ENCODE results near the gene GRK3.

The GRK3 gene

DNA sequence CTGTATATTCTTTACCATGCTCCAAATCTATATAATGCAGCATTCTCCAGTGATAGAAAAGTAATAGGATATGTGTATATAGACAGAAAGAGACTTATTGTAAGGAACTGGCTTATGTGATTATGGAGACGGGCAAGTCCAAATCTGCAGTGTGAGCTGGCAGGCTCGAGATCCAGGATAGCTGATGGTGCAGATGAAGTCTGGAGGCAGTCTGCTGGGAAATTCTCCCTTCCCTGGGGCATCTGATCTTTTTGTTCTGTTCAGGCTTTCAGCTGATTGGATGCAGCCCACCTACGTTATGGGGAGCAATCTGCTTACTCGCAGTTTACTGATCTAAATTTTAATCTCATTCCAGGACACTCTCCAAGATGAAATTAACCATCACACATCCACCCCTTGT lies 73.2 kb downstream of the GRK3 start:
- Histone ChIP-seq H3K14ac (ENCODE audit: low read length) (no peak overlapping the region), H3K79me1 (ENCODE audit: low read depth, low read length) (peaks cover 1% of the 10 kb centered on the region), H3K4me2 (ENCODE audit: insufficient read depth, low read length, poor library complexity, severe bottlenecking) (no peak overlapping the region), H2AK5ac (ENCODE audit: low read depth, low read length) (no peak overlapping the region), H3K27ac (replicated peaks; ENCODE audit: low read length) (no peak overlapping the region), H3K23ac (ENCODE audit: low read depth, low read length, poor library complexity) (no peak overlapping the region), H3K9ac (ENCODE audit: low read depth, low read length, poor library complexity) (no peak overlapping the region), H2BK15ac (ENCODE audit: low read length) (no peak overlapping the region), H2BK5ac (ENCODE audit: low read length) (no peak overlapping the region), H3K9me3 (replicated peaks in 1 of 2; ENCODE audit: control insufficient read depth in 2 of 2, insufficient read depth in 1 of 2, low read depth in 1 of 2, low read length in 2 of 2) (peaks cover 5 to 29% of the 10 kb centered on the region in 2 donors), H4K91ac (ENCODE audit: low read depth, low read length, poor library complexity) (no peak overlapping the region), H2BK12ac (ENCODE audit: low read length) (no peak overlapping the region), H3K27me3 (ENCODE audit: control insufficient read depth in 3 of 3, insufficient read depth in 3 of 3, low read depth in 1 of 3, low read length in 3 of 3) (no peaks in the 10 kb centered on the region), H3K4ac (ENCODE audit: low read length) (no peak overlapping the region), H3K4me3 (ENCODE audit: low read length in 2 of 2) (no peak overlapping the region), H3K4me1 (ENCODE audit: control insufficient read depth in 2 of 2, insufficient read depth in 1 of 2, low read depth in 1 of 2, low read length in 2 of 2) (no peaks in the 10 kb centered on the region), H2AFZ (ENCODE audit: low read length) (no peak overlapping the region), H2BK120ac (ENCODE audit: low read depth, low read length) (no peak overlapping the region), H4K8ac (ENCODE audit: low read depth, low read length) (no peak overlapping the region), H3K18ac (ENCODE audit: low read length) (no peak overlapping the region), H3K36me3 (replicated peaks in 1 of 2; ENCODE audit: control insufficient read depth in 2 of 2, insufficient read depth in 2 of 2, low read length in 2 of 2) (peaks cover 0 to 12% of the 10 kb centered on the region in 2 donors)
- no CpG with 5 or more reads among the region's 4 CpGs for WGBS, 2 donors (ENCODE audit: extremely low coverage in 2 of 2, insufficient read length in 2 of 2, insufficient replicate concordance in 1 of 2)
- DNase-seq (ENCODE audit: low spot score), result no peak

DNA sequence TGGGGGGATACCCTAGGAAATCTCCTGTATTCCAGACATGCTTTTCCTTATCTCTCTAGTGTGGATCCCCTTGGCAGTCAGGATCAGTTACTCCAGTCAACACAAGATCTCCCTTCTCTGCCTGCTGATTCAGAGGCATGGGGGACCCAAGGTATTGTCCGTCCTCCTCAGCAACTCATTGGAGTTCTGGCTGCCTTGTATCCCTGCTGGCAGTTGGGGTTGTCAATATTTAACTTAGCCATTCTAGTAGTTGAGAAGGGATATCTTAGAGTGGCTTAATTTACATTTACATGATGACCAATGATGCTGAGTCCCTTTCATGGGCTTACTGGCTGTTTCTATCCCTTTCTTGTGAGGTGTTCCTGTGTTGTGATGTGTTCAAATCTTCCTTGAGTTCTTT lies 74.2 kb downstream of the GRK3 start:
- H3K4me3 ChIP-seq (ENCODE audit: low read length in 2 of 2), result no peak overlapping the region
- H3K27me3 ChIP-seq (ENCODE audit: control insufficient read depth in 3 of 3, insufficient read depth in 3 of 3, low read depth in 1 of 3, low read length in 3 of 3), result no peaks in the 10 kb centered on the region
- WGBS, 2 donors (ENCODE audit: extremely low coverage in 2 of 2, insufficient read length in 2 of 2, insufficient replicate concordance in 1 of 2), result no CpG with 5 or more reads among the region's 1 CpG
- H3K4me1 ChIP-seq (ENCODE audit: control insufficient read depth in 2 of 2, insufficient read depth in 1 of 2, low read depth in 1 of 2, low read length in 2 of 2), result no peaks in the 10 kb centered on the region
- H3K27ac ChIP-seq (replicated peaks; ENCODE audit: low read length), result no peak overlapping the region
- no peak overlapping the region for H2AFZ ChIP-seq (ENCODE audit: low read length)
- no peak overlapping the region for H3K4me2 ChIP-seq (ENCODE audit: insufficient read depth, low read length, poor library complexity, severe bottlenecking)
- H3K18ac ChIP-seq (ENCODE audit: low read length), result no peak overlapping the region
- H2BK12ac ChIP-seq (ENCODE audit: low read length), result no peak overlapping the region
- peaks cover 0 to 12% of the 10 kb centered on the region in 2 donors for H3K36me3 ChIP-seq (replicated peaks in 1 of 2; ENCODE audit: control insufficient read depth in 2 of 2, insufficient read depth in 2 of 2, low read length in 2 of 2)
- H3K14ac ChIP-seq (ENCODE audit: low read length), result no peak overlapping the region
- H2BK5ac ChIP-seq (ENCODE audit: low read length), result no peak overlapping the region
- H2BK15ac ChIP-seq (ENCODE audit: low read length), result no peak overlapping the region
- H3K23ac ChIP-seq (ENCODE audit: low read depth, low read length, poor library complexity), result no peak overlapping the region
- H2AK5ac ChIP-seq (ENCODE audit: low read depth, low read length), result no peak overlapping the region
- H3K9ac ChIP-seq (ENCODE audit: low read depth, low read length, poor library complexity), result no peak overlapping the region
- no peak overlapping the region for H4K8ac ChIP-seq (ENCODE audit: low read depth, low read length)
- no peak overlapping the region for H3K4ac ChIP-seq (ENCODE audit: low read length)
- H3K79me1 ChIP-seq (ENCODE audit: low read depth, low read length), result peaks cover 1% of the 10 kb centered on the region
- no peak for DNase-seq (ENCODE audit: low spot score)
- H3K9me3 ChIP-seq (replicated peaks in 1 of 2; ENCODE audit: control insufficient read depth in 2 of 2, insufficient read depth in 1 of 2, low read depth in 1 of 2, low read length in 2 of 2), result peaks cover 5 to 29% of the 10 kb centered on the region in 2 donors
- no peak overlapping the region for H4K91ac ChIP-seq (ENCODE audit: low read depth, low read length, poor library complexity)
- no peak overlapping the region for H2BK120ac ChIP-seq (ENCODE audit: low read depth, low read length)

DNA sequence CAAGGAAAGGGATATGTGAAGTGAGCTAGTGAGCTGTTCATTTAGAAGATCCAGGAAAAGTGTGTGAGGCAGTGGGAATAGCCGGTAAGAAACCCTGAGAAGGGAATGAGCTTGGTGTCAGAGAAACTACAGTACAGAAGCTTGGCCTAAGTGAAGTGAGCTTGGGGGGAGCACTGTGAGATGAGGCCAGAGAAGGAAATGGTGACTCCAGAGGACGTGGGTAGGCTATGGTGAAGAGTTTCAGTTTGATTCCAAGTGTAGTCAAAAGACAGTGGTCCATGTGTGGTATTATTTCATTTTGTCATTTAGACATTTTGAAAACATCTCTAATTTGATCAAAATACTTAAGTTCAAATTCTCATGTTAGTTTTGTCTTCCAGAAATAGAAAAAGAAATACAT lies 77.2 kb downstream of the GRK3 start:
- Histone ChIP-seq H2BK15ac (ENCODE audit: low read length) (no peak overlapping the region), H2AK5ac (ENCODE audit: low read depth, low read length) (no peak overlapping the region), H3K4ac (ENCODE audit: low read length) (no peak overlapping the region), H3K27ac (replicated peaks; ENCODE audit: low read length) (no peak overlapping the region), H3K14ac (ENCODE audit: low read length) (no peak overlapping the region), H4K91ac (ENCODE audit: low read depth, low read length, poor library complexity) (no peak overlapping the region), H3K23ac (ENCODE audit: low read depth, low read length, poor library complexity) (no peak overlapping the region), H2BK12ac (ENCODE audit: low read length) (no peak overlapping the region), H2BK5ac (ENCODE audit: low read length) (no peak overlapping the region), H3K79me1 (ENCODE audit: low read depth, low read length) (no peaks in the 10 kb centered on the region), H3K4me2 (ENCODE audit: insufficient read depth, low read length, poor library complexity, severe bottlenecking) (no peak overlapping the region), H3K4me3 (ENCODE audit: low read length in 2 of 2) (no peak overlapping the region), H3K18ac (ENCODE audit: low read length) (no peak overlapping the region), H2BK120ac (ENCODE audit: low read depth, low read length) (no peak overlapping the region), H3K27me3 (ENCODE audit: control insufficient read depth in 3 of 3, insufficient read depth in 3 of 3, low read depth in 1 of 3, low read length in 3 of 3) (no peaks in the 10 kb centered on the region), H3K9me3 (replicated peaks in 1 of 2; ENCODE audit: control insufficient read depth in 2 of 2, insufficient read depth in 1 of 2, low read depth in 1 of 2, low read length in 2 of 2) (peaks cover 5 to 32% of the 10 kb centered on the region in 2 donors), H2AFZ (ENCODE audit: low read length) (no peak overlapping the region), H4K8ac (ENCODE audit: low read depth, low read length) (no peak overlapping the region), H3K4me1 (ENCODE audit: control insufficient read depth in 2 of 2, insufficient read depth in 1 of 2, low read depth in 1 of 2, low read length in 2 of 2) (peaks cover 3% of the 10 kb centered on the region in 2 donors), H3K9ac (ENCODE audit: low read depth, low read length, poor library complexity) (no peak overlapping the region), H3K36me3 (replicated peaks in 1 of 2; ENCODE audit: control insufficient read depth in 2 of 2, insufficient read depth in 2 of 2, low read length in 2 of 2) (peaks cover 0 to 12% of the 10 kb centered on the region in 2 donors)
- no CpG with 5 or more reads among the region's 2 CpGs for WGBS, 2 donors (ENCODE audit: extremely low coverage in 2 of 2, insufficient read length in 2 of 2, insufficient replicate concordance in 1 of 2)
- DNase-seq (ENCODE audit: low spot score), result no peak

DNA sequence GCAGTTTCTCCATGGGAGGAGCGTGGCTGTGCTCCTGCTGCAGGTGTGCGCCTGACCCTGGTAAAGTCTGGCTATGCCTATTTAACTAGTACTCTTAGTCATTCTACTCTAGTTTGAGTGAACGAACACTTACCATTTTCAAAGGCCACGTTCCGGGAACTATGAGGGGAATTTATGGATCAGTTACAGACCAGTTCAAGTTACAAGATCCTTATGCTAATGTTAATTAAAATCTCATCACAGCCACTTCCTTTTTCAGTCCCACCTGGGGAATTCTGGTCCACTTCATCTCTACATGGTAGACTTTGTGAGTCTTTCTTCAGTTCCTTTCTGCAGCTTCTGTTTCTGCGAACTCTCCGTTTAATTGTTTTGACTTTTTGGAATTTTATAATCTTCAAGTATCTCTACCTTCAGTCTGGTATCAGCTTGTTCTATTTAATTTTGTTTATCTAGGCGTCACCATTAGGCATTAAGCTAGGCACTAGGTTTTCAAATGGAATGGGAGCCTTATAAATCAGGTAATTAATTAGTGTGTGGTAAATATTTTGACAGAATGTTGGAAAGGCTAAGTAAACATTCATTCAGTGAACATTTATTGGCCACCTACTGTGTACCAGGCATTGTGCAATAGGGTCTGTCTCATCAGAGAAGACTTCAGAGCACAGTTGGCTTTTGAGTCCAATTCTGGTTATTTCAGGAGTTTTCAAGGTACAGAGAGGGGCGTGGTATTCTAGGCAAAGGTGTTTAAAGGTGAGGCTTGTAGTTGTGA lies 78.9 kb downstream of the GRK3 start:
- Histone ChIP-seq H3K18ac (ENCODE audit: low read length) (no peak overlapping the region), H2BK15ac (ENCODE audit: low read length) (no peak overlapping the region), H3K27me3 (ENCODE audit: control insufficient read depth in 3 of 3, insufficient read depth in 3 of 3, low read depth in 1 of 3, low read length in 3 of 3) (no peaks in the 10 kb centered on the region), H2AFZ (ENCODE audit: low read length) (no peak overlapping the region), H3K4ac (ENCODE audit: low read length) (no peak overlapping the region), H3K9me3 (replicated peaks in 1 of 2; ENCODE audit: control insufficient read depth in 2 of 2, insufficient read depth in 1 of 2, low read depth in 1 of 2, low read length in 2 of 2) (peaks cover 2 to 19% of the 10 kb centered on the region in 2 donors), H3K4me1 (ENCODE audit: control insufficient read depth in 2 of 2, insufficient read depth in 1 of 2, low read depth in 1 of 2, low read length in 2 of 2) (peaks cover 3% of the 10 kb centered on the region in 2 donors), H3K27ac (replicated peaks; ENCODE audit: low read length) (no peak overlapping the region), H3K79me1 (ENCODE audit: low read depth, low read length) (no peaks in the 10 kb centered on the region), H4K91ac (ENCODE audit: low read depth, low read length, poor library complexity) (no peak overlapping the region), H3K23ac (ENCODE audit: low read depth, low read length, poor library complexity) (no peak overlapping the region), H2AK5ac (ENCODE audit: low read depth, low read length) (no peak overlapping the region), H3K14ac (ENCODE audit: low read length) (no peak overlapping the region), H3K9ac (ENCODE audit: low read depth, low read length, poor library complexity) (no peak overlapping the region), H3K36me3 (replicated peaks in 1 of 2; ENCODE audit: control insufficient read depth in 2 of 2, insufficient read depth in 2 of 2, low read length in 2 of 2) (peaks cover 0 to 3% of the 10 kb centered on the region in 2 donors), H2BK120ac (ENCODE audit: low read depth, low read length) (no peak overlapping the region), H2BK12ac (ENCODE audit: low read length) (no peak overlapping the region), H2BK5ac (ENCODE audit: low read length) (no peak overlapping the region), H4K8ac (ENCODE audit: low read depth, low read length) (no peak overlapping the region), H3K4me2 (ENCODE audit: insufficient read depth, low read length, poor library complexity, severe bottlenecking) (no peak overlapping the region), H3K4me3 (ENCODE audit: low read length in 2 of 2) (no peak overlapping the region)
- no CpG with 5 or more reads among the region's 9 CpGs for WGBS, 2 donors (ENCODE audit: extremely low coverage in 2 of 2, insufficient read length in 2 of 2, insufficient replicate concordance in 1 of 2)
- DNase-seq (ENCODE audit: low spot score), result no peak

All from neuronal stem cell (in vitro differentiated cells).